Pancreas (tissue), 10 donors: Measurements from ENCODE around the gene ADCY5. TPM values are rescaled to one million over a fixed set of nuclear protein-coding genes. Genes with fewer than 3 reads are reported as not detected.

Experiments
- ATAC-seq, 4 donors: fragments of 200-7000 bp; cut with Tn5 transposase; one replicate each; pipeline versions ENCODE4 v1.8.0 to v1.9.1; 2020; ENCODE audit warnings: mild to moderate bottlenecking in 4 of 4, moderate library complexity in 4 of 4
- DNase-seq, 6 donors: peaks; one replicate each; pipeline ENCODE4 v3.0.0-alpha.2; 2020
- FAIRE-seq: peaks from 2 replicates; lab custom pipeline; 2012; peaks lifted over from hg19 to GRCh38; lab: Jason Lieb, UNC
- H3K27ac ChIP-seq, 4 donors: fragments of 200-600 bp; sonication (generic); 1 replicate in 3 of 4; 2 replicates in 1 of 4; pipeline versions ENCODE4 v1.5.0 to v1.8.0; 2020
- H3K27me3 ChIP-seq, 4 donors: fragments of 200-600 bp; one replicate each; pipeline ENCODE4 v1.8.0; 2021
- H3K36me3 ChIP-seq, 3 donors: fragments of 200-600 bp; sonication (generic) in 1 of 3; one replicate each; pipeline versions ENCODE4 v1.5.0 to v1.8.0; 2020 to 2021
- H3K4me1 ChIP-seq, 3 donors: fragments of 200-600 bp; one replicate each; pipeline ENCODE4 v1.8.0; 2021
- H3K4me3 ChIP-seq, 4 donors: fragments of 200-600 bp; sonication (generic) in 2 of 4; one replicate each; pipeline versions ENCODE4 v1.5.0 to v1.8.0; 2020 to 2021
- H3K9me3 ChIP-seq, 4 donors: fragments of 200-600 bp; one replicate each; pipeline ENCODE4 v1.8.0; 2021
- WGBS, 2 donors: extraction: QIAGEN DNeasy Blood & Tissue Kit; methylation state at CpG; one replicate each; pipeline ENCODE4 v1.1.7; 2013; 5-methylcytosine and 5-hydroxymethylcytosine counted together
- intact Hi-C, 3 donors: fragments of 100-400 bp; cut with DNase I; formaldehyde crosslinking; loops; one replicate each; pipeline versions ENCODE4 v1.11.1 to v1.14.2; 2022
- polyA plus RNA-seq, 2 donors: library from polyadenylated mRNA; stranded (reverse); fragments of 200-250 nt; gene quantifications; one replicate each; pipeline ENCODE4 v1.2.3, GENCODE V29; 2013
- total RNA-seq, 6 donors: library from RNA; stranded (reverse); fragmentation: NEBNext Ultra II Directional in 4 of 6; extraction: Animal tissue kit (Norgen Biotek cat#: 25700) in 4 of 6; gene quantifications; one replicate each; pipeline versions ENCODE4 v1.2.1 to v1.2.4, GENCODE V29; 2021 to 2023
- TF ChIP-seq, protein P1 (sequence below), 4 donors: fragments of 200-600 bp; sonication (generic) in 3 of 4; IDR thresholded peaks; one replicate each; pipeline versions ENCODE4 v1.5.0 to v1.8.0; 2021; ENCODE audit warnings: antibody characterized with exemption in 4 of 4
- donor health status: healthy with polysubstance abuse.
- donor health status: DM: no; HTN: no; CAD: no; lungs with moderate emphysema.
- donor health status: DM: no; HTN: no; CAD: no.
- donor health status: control.
- donor health status: control.
- donor health status: Bipolar disorder and iron deficiency.
- donor health status: DM: yes; HTN: yes; CAD: no.
- donor health status: DM: no; HTN: no; CAD: no.
- donor health status: DM: no; HTN: no; CAD: no.
- donor health status: DM: yes; HTN: yes; CAD: no.

The ADCY5 gene
- total and polyA plus RNA-seq, 8 donors: 6.0 to 13.4 (median 9.6) TPM

DNA sequence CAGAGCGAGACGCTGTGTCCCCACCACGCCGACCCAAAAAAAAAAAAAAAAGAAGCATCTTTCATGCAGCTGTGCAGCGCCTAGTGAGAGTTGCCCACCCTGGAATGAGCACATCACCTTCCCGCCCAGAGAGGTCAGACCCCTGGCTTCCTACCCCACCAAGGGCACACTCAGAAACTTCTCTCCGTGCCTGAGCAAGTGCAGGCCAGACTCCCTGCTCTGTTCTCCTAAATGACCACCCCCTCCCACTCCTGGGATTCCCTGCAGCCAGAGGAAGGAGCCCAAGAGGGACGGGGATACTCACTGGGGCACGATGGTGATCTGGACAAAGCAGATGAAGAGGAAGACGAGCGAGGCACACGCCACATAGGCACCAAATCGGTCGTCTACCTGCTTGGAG is 131.2 kb downstream of the ADCY5 start:
- Histone ChIP-seq H3K27me3 (no peaks in the 10 kb centered on the region), H3K4me1 (no peaks in the 10 kb centered on the region), H3K27ac (no peak overlapping the region), H3K9me3 (no peaks in the 10 kb centered on the region), H3K4me3 (no peak overlapping the region), H3K36me3 (peaks cover 0 to 11% (median 3%) of the 10 kb centered on the region in 3 donors)
- no peak for FAIRE-seq
- no peak for ATAC-seq
- 85 to 90% methylated on average over 12 to 14 of the region's 14 CpGs for WGBS, 2 donors
- DNase-seq: no peak
- TF ChIP-seq, protein P1, sequence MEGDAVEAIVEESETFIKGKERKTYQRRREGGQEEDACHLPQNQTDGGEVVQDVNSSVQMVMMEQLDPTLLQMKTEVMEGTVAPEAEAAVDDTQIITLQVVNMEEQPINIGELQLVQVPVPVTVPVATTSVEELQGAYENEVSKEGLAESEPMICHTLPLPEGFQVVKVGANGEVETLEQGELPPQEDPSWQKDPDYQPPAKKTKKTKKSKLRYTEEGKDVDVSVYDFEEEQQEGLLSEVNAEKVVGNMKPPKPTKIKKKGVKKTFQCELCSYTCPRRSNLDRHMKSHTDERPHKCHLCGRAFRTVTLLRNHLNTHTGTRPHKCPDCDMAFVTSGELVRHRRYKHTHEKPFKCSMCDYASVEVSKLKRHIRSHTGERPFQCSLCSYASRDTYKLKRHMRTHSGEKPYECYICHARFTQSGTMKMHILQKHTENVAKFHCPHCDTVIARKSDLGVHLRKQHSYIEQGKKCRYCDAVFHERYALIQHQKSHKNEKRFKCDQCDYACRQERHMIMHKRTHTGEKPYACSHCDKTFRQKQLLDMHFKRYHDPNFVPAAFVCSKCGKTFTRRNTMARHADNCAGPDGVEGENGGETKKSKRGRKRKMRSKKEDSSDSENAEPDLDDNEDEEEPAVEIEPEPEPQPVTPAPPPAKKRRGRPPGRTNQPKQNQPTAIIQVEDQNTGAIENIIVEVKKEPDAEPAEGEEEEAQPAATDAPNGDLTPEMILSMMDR (IDR thresholded peaks at IDR 0.05): no peak
- intact Hi-C loops: no loop called here

GRCh38 chr3:123315271-123315595 is 133.7 kb downstream of the ADCY5 start:
- no peak overlapping the region for H3K4me3 ChIP-seq
- intact Hi-C loops: no loop called here
- WGBS, 2 donors: 69 to 74% methylated on average over 4 of the region's 4 CpGs
- peaks cover 0 to 11% (median 3%) of the 10 kb centered on the region in 3 donors for H3K36me3 ChIP-seq
- DNase-seq: peak in 1 of 6 donors; percentile 24
- no peak for FAIRE-seq
- no peaks in the 10 kb centered on the region for H3K27me3 ChIP-seq
- TF ChIP-seq, protein P1 (IDR thresholded peaks at IDR 0.05): no peak
- no peak for ATAC-seq
- no peaks in the 10 kb centered on the region for H3K4me1 ChIP-seq
- H3K27ac ChIP-seq: no peak overlapping the region
- H3K9me3 ChIP-seq: no peaks in the 10 kb centered on the region

DNA sequence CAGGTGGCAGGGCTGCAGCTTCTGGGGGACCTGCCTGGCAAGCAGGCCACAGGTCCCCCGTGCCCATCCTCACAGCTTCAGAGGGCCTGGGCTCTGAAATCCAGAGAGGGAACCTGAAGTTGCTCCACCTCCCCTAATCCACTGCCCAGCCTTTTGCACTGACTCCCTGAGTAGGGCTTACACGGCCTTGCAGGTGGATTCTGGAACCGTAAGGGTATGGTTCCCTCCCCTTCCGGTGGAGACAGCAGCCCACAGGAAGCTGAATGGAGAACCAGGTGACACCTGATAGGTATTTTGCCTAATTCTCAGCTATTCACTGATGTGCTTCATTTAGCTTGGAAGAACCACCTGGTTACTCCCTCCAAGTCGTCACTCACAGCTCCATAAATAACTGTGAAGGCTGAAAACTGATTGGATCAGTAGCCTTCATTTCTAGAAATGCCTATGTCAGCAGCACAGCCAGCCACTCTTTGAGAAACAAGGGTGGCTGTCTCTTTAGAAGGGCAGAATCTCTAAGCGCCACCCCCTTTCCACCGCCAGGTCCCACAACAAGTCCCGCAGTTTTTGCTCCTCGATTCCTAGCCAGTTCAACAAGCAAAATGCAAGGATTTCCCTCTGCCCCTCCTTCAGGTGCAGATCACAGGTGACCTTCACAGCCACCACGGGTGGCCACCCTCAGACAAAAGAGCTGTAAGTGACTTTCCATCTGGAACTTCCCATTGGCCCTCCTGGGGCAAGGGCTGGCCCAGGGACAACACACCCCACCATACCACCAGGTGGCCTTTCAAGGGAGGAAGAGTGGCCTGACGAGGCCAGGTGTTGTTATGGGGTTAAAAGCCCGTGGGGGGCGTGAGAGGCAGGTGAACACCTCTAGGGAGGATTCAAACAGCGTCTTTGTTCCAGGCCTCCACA is 134.3 kb downstream of the ADCY5 start:
- H3K27me3 ChIP-seq: no peaks in the 10 kb centered on the region
- intact Hi-C loops: no loop called here
- ATAC-seq: no peak
- WGBS, 2 donors: 63 to 64% methylated on average over 14 of the region's 14 CpGs
- no peak overlapping the region for H3K27ac ChIP-seq
- no peaks in the 10 kb centered on the region for H3K4me1 ChIP-seq
- TF ChIP-seq, protein P1 (IDR thresholded peaks at IDR 0.05): no peak
- H3K4me3 ChIP-seq: no peak overlapping the region
- no peaks in the 10 kb centered on the region for H3K9me3 ChIP-seq
- FAIRE-seq: no peak
- peaks cover 0 to 11% (median 0%) of the 10 kb centered on the region in 3 donors for H3K36me3 ChIP-seq
- DNase-seq: peak in 1 of 6 donors; percentile 30

GRCh38 chr3:123313889-123314288 is 135.0 kb downstream of the ADCY5 start:
- DNase-seq: peak in 1 of 6 donors; percentile 31
- no peak overlapping the region for H3K4me3 ChIP-seq
- intact Hi-C loops: no loop called here
- no peaks in the 10 kb centered on the region for H3K4me1 ChIP-seq
- FAIRE-seq: no peak
- H3K9me3 ChIP-seq: no peaks in the 10 kb centered on the region
- WGBS, 2 donors: 49% methylated on average over 5 of the region's 5 CpGs
- H3K27ac ChIP-seq: no peak overlapping the region
- TF ChIP-seq, protein P1 (IDR thresholded peaks at IDR 0.05): no peak
- peaks cover 0 to 7% (median 0%) of the 10 kb centered on the region in 3 donors for H3K36me3 ChIP-seq
- no peaks in the 10 kb centered on the region for H3K27me3 ChIP-seq
- ATAC-seq: no peak
